ENCODE data around the gene CHST4.

CHST4 gene

DNA sequence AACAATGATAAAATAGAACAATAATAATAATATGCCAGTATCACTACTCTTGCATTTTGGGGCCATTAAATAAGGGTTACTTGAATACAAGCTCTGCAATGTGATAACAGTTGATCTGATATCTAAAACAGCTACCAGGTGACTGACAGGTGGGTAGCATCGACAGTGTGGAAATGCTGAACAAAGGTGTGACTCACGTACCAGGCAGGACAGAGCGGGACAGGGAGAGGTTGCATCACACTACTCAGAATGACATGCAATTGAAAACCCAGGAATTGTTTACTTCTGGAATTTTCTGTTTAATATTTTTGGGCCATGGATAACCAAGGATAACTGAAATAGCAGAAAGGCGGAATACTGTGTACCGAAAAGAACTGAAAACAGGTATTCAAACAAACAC is 21.3 kb upstream of the CHST4 start:
- TF ChIP-seq, protein P1, sequence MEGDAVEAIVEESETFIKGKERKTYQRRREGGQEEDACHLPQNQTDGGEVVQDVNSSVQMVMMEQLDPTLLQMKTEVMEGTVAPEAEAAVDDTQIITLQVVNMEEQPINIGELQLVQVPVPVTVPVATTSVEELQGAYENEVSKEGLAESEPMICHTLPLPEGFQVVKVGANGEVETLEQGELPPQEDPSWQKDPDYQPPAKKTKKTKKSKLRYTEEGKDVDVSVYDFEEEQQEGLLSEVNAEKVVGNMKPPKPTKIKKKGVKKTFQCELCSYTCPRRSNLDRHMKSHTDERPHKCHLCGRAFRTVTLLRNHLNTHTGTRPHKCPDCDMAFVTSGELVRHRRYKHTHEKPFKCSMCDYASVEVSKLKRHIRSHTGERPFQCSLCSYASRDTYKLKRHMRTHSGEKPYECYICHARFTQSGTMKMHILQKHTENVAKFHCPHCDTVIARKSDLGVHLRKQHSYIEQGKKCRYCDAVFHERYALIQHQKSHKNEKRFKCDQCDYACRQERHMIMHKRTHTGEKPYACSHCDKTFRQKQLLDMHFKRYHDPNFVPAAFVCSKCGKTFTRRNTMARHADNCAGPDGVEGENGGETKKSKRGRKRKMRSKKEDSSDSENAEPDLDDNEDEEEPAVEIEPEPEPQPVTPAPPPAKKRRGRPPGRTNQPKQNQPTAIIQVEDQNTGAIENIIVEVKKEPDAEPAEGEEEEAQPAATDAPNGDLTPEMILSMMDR (conservative IDR thresholded peaks at IDR 0.05; ENCODE audit: low read length) = no peak
- TF ChIP-seq EZH2phosphoT487 (IDR thresholded peaks at IDR 0.05; ENCODE audit: borderline replicate concordance) = no peak
- Histone ChIP-seq H3K79me2 (ENCODE audit: insufficient read depth, low read length) (no peaks in the 10 kb centered on the region), H3K27me3 (ENCODE audit: insufficient read depth, low read length, poor library complexity, severe bottlenecking) (no peaks in the 10 kb centered on the region), H3K9me3 (ENCODE audit: insufficient read depth, low read depth, low read length) (no peaks in the 10 kb centered on the region), H3K4me3 (ENCODE audit: low read length, poor library complexity, severe bottlenecking) (no peak overlapping the region), H4K20me1 (ENCODE audit: insufficient read depth, low read length, poor library complexity, severe bottlenecking) (no peaks in the 10 kb centered on the region), H3K9me2 (replicated peaks; ENCODE audit: low read depth, low read length) (no peaks in the 10 kb centered on the region), H3K9ac (ENCODE audit: low read depth, low read length, poor library complexity, severe bottlenecking) (no peak overlapping the region), H3F3A (ENCODE audit: low read depth) (no peaks in the 10 kb centered on the region), H3K4me2 (ENCODE audit: low read depth, low read length, poor library complexity, severe bottlenecking) (no peak overlapping the region), H2AFZ (ENCODE audit: low read length) (no peak overlapping the region), H3K36me3 (ENCODE audit: insufficient read depth, low read length) (no peaks in the 10 kb centered on the region), H3K4me1 (ENCODE audit: insufficient read depth, low read length, poor library complexity, severe bottlenecking) (no peaks in the 10 kb centered on the region)

DNA sequence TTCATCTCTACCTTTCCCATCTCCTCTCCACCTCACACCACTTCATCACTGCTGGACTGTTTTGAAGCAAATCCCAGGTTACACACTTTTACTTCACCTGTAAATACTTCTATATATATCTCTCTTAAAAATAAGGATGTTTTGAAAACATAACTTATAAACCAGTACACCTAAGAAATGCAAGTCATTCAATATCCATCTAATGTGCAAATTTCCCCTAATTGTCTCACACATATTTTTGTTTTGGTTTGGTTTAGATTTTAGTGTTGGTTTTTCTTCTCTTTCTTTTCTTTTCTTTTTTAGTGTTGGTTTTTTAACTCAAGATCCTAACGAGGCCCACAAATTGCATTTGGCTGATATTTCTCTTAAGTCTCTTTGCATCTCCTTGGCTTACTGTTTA is 19.2 kb upstream of the CHST4 start:
- Histone ChIP-seq H3K9ac (ENCODE audit: low read depth, low read length, poor library complexity, severe bottlenecking) (no peak overlapping the region), H4K20me1 (ENCODE audit: insufficient read depth, low read length, poor library complexity, severe bottlenecking) (no peaks in the 10 kb centered on the region), H3K36me3 (ENCODE audit: insufficient read depth, low read length) (no peaks in the 10 kb centered on the region), H3K79me2 (ENCODE audit: insufficient read depth, low read length) (no peaks in the 10 kb centered on the region), H3K9me2 (replicated peaks; ENCODE audit: low read depth, low read length) (no peaks in the 10 kb centered on the region), H3K4me2 (ENCODE audit: low read depth, low read length, poor library complexity, severe bottlenecking) (no peak overlapping the region), H3K9me3 (ENCODE audit: insufficient read depth, low read depth, low read length) (no peaks in the 10 kb centered on the region), H3K4me3 (ENCODE audit: low read length, poor library complexity, severe bottlenecking) (no peak overlapping the region), H3F3A (ENCODE audit: low read depth) (no peaks in the 10 kb centered on the region), H2AFZ (ENCODE audit: low read length) (no peak overlapping the region), H3K4me1 (ENCODE audit: insufficient read depth, low read length, poor library complexity, severe bottlenecking) (no peaks in the 10 kb centered on the region), H3K27me3 (ENCODE audit: insufficient read depth, low read length, poor library complexity, severe bottlenecking) (no peaks in the 10 kb centered on the region)
- no peak for TF ChIP-seq EZH2phosphoT487 (IDR thresholded peaks at IDR 0.05; ENCODE audit: borderline replicate concordance)
- TF ChIP-seq, protein P1 (conservative IDR thresholded peaks at IDR 0.05; ENCODE audit: low read length) = no peak

DNA sequence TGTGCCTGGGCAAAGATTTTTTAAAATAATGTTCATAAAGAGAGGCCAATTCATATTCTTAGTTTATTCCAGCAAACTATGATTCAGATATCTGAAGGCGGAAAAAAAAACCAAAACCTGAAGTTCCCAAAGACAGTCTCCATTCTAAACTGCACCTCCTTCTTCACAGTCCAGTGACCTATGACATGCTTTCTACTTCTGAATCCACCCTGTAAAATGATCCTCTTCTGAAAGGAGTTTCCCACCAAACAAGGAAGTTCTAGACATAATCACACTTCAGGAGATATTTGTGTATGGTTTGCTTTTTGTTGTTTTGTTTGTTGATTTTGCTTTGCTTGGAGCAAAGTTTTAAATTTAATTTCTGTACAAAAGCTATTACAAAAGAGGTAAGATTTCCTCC is 12.9 kb upstream of the CHST4 start:
- Histone ChIP-seq H3K79me2 (ENCODE audit: insufficient read depth, low read length) (no peaks in the 10 kb centered on the region), H3K4me2 (ENCODE audit: low read depth, low read length, poor library complexity, severe bottlenecking) (no peak overlapping the region), H3K9me3 (ENCODE audit: insufficient read depth, low read depth, low read length) (no peaks in the 10 kb centered on the region), H3K9me2 (replicated peaks; ENCODE audit: low read depth, low read length) (no peaks in the 10 kb centered on the region), H3F3A (ENCODE audit: low read depth) (no peaks in the 10 kb centered on the region), H3K4me3 (ENCODE audit: low read length, poor library complexity, severe bottlenecking) (no peak overlapping the region), H2AFZ (ENCODE audit: low read length) (no peak overlapping the region), H3K27me3 (ENCODE audit: insufficient read depth, low read length, poor library complexity, severe bottlenecking) (no peaks in the 10 kb centered on the region), H3K36me3 (ENCODE audit: insufficient read depth, low read length) (no peaks in the 10 kb centered on the region), H3K4me1 (ENCODE audit: insufficient read depth, low read length, poor library complexity, severe bottlenecking) (no peaks in the 10 kb centered on the region), H4K20me1 (ENCODE audit: insufficient read depth, low read length, poor library complexity, severe bottlenecking) (no peaks in the 10 kb centered on the region), H3K9ac (ENCODE audit: low read depth, low read length, poor library complexity, severe bottlenecking) (no peak overlapping the region)
- TF ChIP-seq, protein P1 (conservative IDR thresholded peaks at IDR 0.05; ENCODE audit: low read length) = no peak
- no peak for TF ChIP-seq EZH2phosphoT487 (IDR thresholded peaks at IDR 0.05; ENCODE audit: borderline replicate concordance)

Measured in Loucy (cell line).